Neuronal stem cell (in vitro differentiated cells): ENCODE data around the gene ATP11A.

ENCODE experiments used
- DNase-seq: peaks from one replicate; pipeline ENCODE4 v3.0.0-alpha.2; 2013; ENCODE audit warnings: low spot score
- H2AFZ ChIP-seq: one replicate; pipeline ENCODE4 v1.6.1; 2013; ENCODE audit warnings: mild to moderate bottlenecking, low read length, inconsistent platforms
- H2AK5ac ChIP-seq: 2 replicates; pipeline ENCODE4 v1.6.1; 2013; ENCODE audit warnings: low read depth, mild to moderate bottlenecking, inconsistent platforms, low read length, moderate library complexity, mixed read lengths
- H2BK120ac ChIP-seq: 2 replicates; pipeline ENCODE4 v1.6.1; 2013; ENCODE audit warnings: low read depth, mild to moderate bottlenecking, inconsistent platforms, low read length, moderate library complexity, mixed read lengths
- H2BK12ac ChIP-seq: one replicate; pipeline ENCODE4 v1.6.1; 2013; ENCODE audit warnings: low read length, inconsistent platforms
- H2BK15ac ChIP-seq: 2 replicates; pipeline ENCODE4 v1.6.1; 2013; ENCODE audit warnings: mild to moderate bottlenecking, low read length, inconsistent platforms, mixed read lengths
- H2BK5ac ChIP-seq: one replicate; pipeline ENCODE4 v1.6.1; 2013; ENCODE audit warnings: inconsistent platforms, mild to moderate bottlenecking, low read length, moderate library complexity
- H3K14ac ChIP-seq: one replicate; pipeline ENCODE4 v1.6.1; 2013; ENCODE audit warnings: low read length, inconsistent platforms
- H3K18ac ChIP-seq: 2 replicates; pipeline ENCODE4 v1.6.1; 2013; ENCODE audit warnings: low read length, inconsistent platforms
- H3K23ac ChIP-seq: 2 replicates; pipeline ENCODE4 v1.6.1; 2013; ENCODE audit warnings: low read depth, mild to moderate bottlenecking, mixed read lengths, low read length, inconsistent platforms; ENCODE audit not compliant: poor library complexity
- H3K27ac ChIP-seq: replicated peaks from 3 replicates; pipeline ENCODE4 v1.5.1; 2013; ENCODE audit warnings: low read length, inconsistent platforms
- H3K27me3 ChIP-seq, 3 experiments: 2 replicates each; pipeline ENCODE4 v1.6.1; 2013; ENCODE audit warnings: low read length in 3 of 3, mild to moderate bottlenecking in 2 of 3, inconsistent platforms in 1 of 3, low read depth in 1 of 3, mixed read lengths in 1 of 3, moderate library complexity in 1 of 3; ENCODE audit not compliant: control insufficient read depth in 3 of 3, insufficient read depth in 3 of 3
- H3K36me3 ChIP-seq, 2 donors: replicated peaks in 1 of 2; 2 replicates each; pipeline ENCODE4 v1.6.1; 2013; ENCODE audit warnings: low read length in 2 of 2; ENCODE audit not compliant: control insufficient read depth in 2 of 2, insufficient read depth in 2 of 2
- H3K4ac ChIP-seq: 2 replicates; pipeline ENCODE4 v1.6.1; 2013; ENCODE audit warnings: inconsistent platforms, mild to moderate bottlenecking, low read length, moderate library complexity
- H3K4me1 ChIP-seq, 2 donors: 1 replicate in 1 of 2; 2 replicates in 1 of 2; pipeline ENCODE4 v1.6.1; 2013; ENCODE audit warnings: low read length in 2 of 2, low read depth in 1 of 2; ENCODE audit not compliant: control insufficient read depth in 2 of 2, insufficient read depth in 1 of 2
- H3K4me2 ChIP-seq: one replicate; pipeline ENCODE4 v1.6.1; 2013; ENCODE audit warnings: mild to moderate bottlenecking, low read length, inconsistent platforms; ENCODE audit not compliant: insufficient read depth, poor library complexity, severe bottlenecking
- H3K4me3 ChIP-seq, 2 donors: 2 replicates each; pipeline ENCODE4 v1.5.1; 2013; ENCODE audit warnings: low read length in 2 of 2, mild to moderate bottlenecking in 2 of 2, inconsistent platforms in 1 of 2, moderate library complexity in 1 of 2
- H3K79me1 ChIP-seq: one replicate; pipeline ENCODE4 v1.6.1; 2013; ENCODE audit warnings: low read depth, mild to moderate bottlenecking, inconsistent platforms, low read length, moderate library complexity
- H3K9ac ChIP-seq: one replicate; pipeline ENCODE4 v1.6.1; 2013; ENCODE audit warnings: mild to moderate bottlenecking, low read depth, low read length, inconsistent platforms; ENCODE audit not compliant: poor library complexity
- H3K9me3 ChIP-seq, 2 donors: replicated peaks in 1 of 2; 2 replicates each; pipeline versions ENCODE3 to v1.6.1; 2013; ENCODE audit warnings: low read length in 2 of 2, mild to moderate bottlenecking in 2 of 2, inconsistent platforms in 1 of 2, low read depth in 1 of 2, mixed read lengths in 1 of 2, moderate library complexity in 1 of 2; ENCODE audit not compliant: control insufficient read depth in 2 of 2, insufficient read depth in 1 of 2
- H4K8ac ChIP-seq: one replicate; pipeline ENCODE4 v1.6.1; 2013; ENCODE audit warnings: low read depth, mild to moderate bottlenecking, inconsistent platforms, low read length, moderate library complexity
- H4K91ac ChIP-seq: one replicate; pipeline ENCODE4 v1.6.1; 2013; ENCODE audit warnings: low read length, low read depth, mild to moderate bottlenecking, inconsistent platforms; ENCODE audit not compliant: poor library complexity
- WGBS, 2 donors: extraction: QIAGEN DNeasy Blood & Tissue Kit; methylation state at CpG; one replicate each; pipeline ENCODE4 v1.1.7; 2013; ENCODE audit warnings: missing lambda C conversion rate in 2 of 2, mixed read lengths in 1 of 2; ENCODE audit not compliant: insufficient read length in 2 of 2, insufficient replicate concordance in 1 of 2; ENCODE audit errors: extremely low coverage in 2 of 2; 5-methylcytosine and 5-hydroxymethylcytosine counted together

Gene ATP11A

DNA sequence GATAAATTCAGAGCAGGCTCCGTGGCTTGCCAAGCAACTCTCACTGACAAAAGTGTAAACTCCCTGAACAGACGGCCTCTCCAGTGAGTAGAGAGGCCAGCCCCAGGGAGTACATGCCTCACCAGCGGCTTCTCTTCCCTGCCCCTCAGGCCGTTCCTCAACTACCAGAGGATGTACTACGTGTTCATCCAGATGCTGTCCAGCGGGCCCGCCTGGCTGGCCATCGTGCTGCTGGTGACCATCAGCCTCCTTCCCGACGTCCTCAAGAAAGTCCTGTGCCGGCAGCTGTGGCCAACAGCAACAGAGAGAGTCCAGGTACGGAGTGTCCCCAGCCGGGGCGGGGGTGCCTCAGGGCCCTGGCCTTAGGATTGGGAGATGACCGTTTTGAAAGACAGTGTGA lies 185.8 kb downstream of the ATP11A start:
- H3K14ac ChIP-seq: no peak overlapping the region
- H3K27me3 ChIP-seq: no peaks in the 10 kb centered on the region
- H3K79me1 ChIP-seq: peaks cover 5% of the 10 kb centered on the region
- H3K27ac ChIP-seq: no peak overlapping the region
- H3K9ac ChIP-seq: no peak overlapping the region
- H3K4me2 ChIP-seq: no peak overlapping the region
- H3K18ac ChIP-seq: no peak overlapping the region
- peaks cover 6 to 8% of the 10 kb centered on the region in 2 donors for H3K4me1 ChIP-seq
- H2BK15ac ChIP-seq: no peak overlapping the region
- DNase-seq: no peak
- no peak overlapping the region for H4K91ac ChIP-seq
- no peak overlapping the region for H3K23ac ChIP-seq
- no peak overlapping the region for H2BK12ac ChIP-seq
- H3K4ac ChIP-seq: no peak overlapping the region
- no peak overlapping the region for H2AFZ ChIP-seq
- no peak overlapping the region for H2BK120ac ChIP-seq
- no peaks in the 10 kb centered on the region for H3K9me3 ChIP-seq
- peaks cover 18 to 33% of the 10 kb centered on the region in 2 donors for H3K36me3 ChIP-seq
- no peak overlapping the region for H3K4me3 ChIP-seq
- no peak overlapping the region for H4K8ac ChIP-seq
- no CpG with 5 or more reads among the region's 15 CpGs for WGBS, 2 donors
- H2AK5ac ChIP-seq: no peak overlapping the region
- H2BK5ac ChIP-seq: no peak overlapping the region

DNA sequence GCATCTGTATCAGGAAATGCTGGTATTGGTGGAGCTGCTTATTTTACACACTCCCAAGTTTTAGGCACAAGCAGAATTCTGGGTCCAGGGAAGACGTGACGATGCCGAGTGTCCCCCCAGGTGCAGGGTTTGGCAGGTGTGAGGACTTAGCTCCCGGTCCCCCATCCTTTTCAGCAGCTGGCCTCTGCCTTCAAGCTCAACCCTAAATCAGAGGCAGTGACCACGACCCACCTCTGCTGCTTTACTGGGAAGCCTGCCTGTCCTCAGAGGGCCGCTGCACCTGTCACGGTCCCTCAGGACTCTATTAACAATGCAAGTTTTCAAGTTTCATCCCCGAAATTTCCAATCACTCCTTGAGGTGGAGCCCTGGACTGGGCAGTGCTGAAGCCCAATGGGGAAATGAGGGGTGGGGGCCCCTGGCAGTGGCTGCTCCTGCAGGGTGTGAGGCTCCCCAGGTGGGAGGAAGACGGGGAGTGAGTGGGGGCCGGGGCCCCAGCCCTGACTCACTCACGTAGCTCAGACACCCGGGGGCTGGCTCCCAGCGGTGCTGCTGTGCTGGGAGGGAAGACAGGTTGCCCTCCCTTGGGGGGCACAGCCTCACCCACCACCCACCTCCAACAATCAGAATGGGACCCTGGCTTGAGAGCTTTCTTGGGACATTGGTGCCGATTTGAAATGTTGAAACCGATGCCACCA lies 186.6 kb downstream of the ATP11A start:
- H4K8ac ChIP-seq: no peak overlapping the region
- no peak overlapping the region for H3K23ac ChIP-seq
- H2AFZ ChIP-seq: no peak overlapping the region
- no peak overlapping the region for H4K91ac ChIP-seq
- H3K27me3 ChIP-seq: no peaks in the 10 kb centered on the region
- H3K4me2 ChIP-seq: no peak overlapping the region
- no peak overlapping the region for H3K18ac ChIP-seq
- peaks cover 6% of the 10 kb centered on the region for H3K79me1 ChIP-seq
- no peak overlapping the region for H2BK15ac ChIP-seq
- peaks cover 19 to 38% of the 10 kb centered on the region in 2 donors for H3K36me3 ChIP-seq
- no peak overlapping the region for H3K4me3 ChIP-seq
- DNase-seq: no peak
- no CpG with 5 or more reads among the region's 15 CpGs for WGBS, 2 donors
- no peak overlapping the region for H2AK5ac ChIP-seq
- H3K4ac ChIP-seq: no peak overlapping the region
- no peak overlapping the region for H3K14ac ChIP-seq
- H3K27ac ChIP-seq: no peak overlapping the region
- no peak overlapping the region for H2BK12ac ChIP-seq
- no peak overlapping the region for H3K9ac ChIP-seq
- no peak overlapping the region for H2BK5ac ChIP-seq
- H2BK120ac ChIP-seq: no peak overlapping the region
- peaks cover 6 to 8% of the 10 kb centered on the region in 2 donors for H3K4me1 ChIP-seq
- H3K9me3 ChIP-seq: no peaks in the 10 kb centered on the region

DNA sequence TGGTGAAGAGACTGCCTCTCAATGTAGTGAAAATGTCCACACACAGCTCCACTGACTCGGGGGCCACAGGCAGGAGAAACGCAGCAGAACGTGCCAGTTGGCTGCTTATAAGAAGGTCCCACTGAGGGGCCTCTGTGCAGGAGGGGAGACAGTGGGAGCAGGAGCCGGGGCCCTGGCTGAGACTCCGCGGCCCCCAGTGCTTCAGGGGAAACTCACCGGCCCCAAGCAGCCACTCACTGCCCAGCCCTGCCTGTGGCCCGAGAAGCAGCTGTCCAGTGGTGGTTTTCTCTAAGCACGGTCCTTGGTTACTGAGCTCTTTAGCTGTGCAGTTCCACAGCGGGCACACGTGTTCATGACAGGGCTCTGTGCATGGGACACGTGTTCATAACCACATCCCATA lies 187.2 kb downstream of the ATP11A start:
- Histone ChIP-seq H3K14ac (no peak overlapping the region), H3K9me3 (no peaks in the 10 kb centered on the region), H3K23ac (no peak overlapping the region), H2BK15ac (no peak overlapping the region), H3K36me3 (peaks cover 19 to 39% of the 10 kb centered on the region in 2 donors), H3K27ac (no peak overlapping the region), H3K4me1 (peaks cover 6 to 8% of the 10 kb centered on the region in 2 donors), H3K9ac (no peak overlapping the region), H2BK12ac (no peak overlapping the region), H3K27me3 (no peaks in the 10 kb centered on the region), H2AFZ (no peak overlapping the region), H3K4me3 (no peak overlapping the region), H4K8ac (no peak overlapping the region), H3K18ac (no peak overlapping the region), H3K4ac (no peak overlapping the region), H2BK5ac (no peak overlapping the region), H2BK120ac (no peak overlapping the region), H3K4me2 (no peak overlapping the region), H2AK5ac (no peak overlapping the region), H4K91ac (no peak overlapping the region), H3K79me1 (peaks cover 6% of the 10 kb centered on the region)
- no peak for DNase-seq
- no CpG with 5 or more reads among the region's 12 CpGs for WGBS, 2 donors

DNA sequence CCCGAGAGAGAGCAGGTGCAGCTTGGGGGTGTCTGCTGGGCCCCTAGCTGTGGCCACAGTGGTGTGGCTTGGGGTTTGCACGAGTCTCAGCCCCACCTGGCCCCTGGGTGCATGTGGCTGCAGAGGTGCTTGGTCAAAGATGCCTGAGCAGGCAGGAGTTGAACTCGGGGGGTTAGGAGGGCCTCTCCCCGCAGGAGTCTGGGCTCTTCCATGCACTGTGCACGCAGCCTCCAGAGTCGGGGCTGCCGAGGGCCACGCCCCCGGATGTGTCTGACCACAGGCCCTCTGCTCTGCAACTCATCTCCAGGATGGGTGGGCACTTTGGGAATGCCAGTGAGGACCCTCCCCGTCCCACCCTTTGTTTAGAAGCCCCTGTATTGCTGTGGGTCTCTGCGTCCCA lies 187.7 kb downstream of the ATP11A start:
- Histone ChIP-seq H3K14ac (no peak overlapping the region), H3K36me3 (peaks cover 19 to 43% of the 10 kb centered on the region in 2 donors), H4K8ac (no peak overlapping the region), H2AFZ (no peak overlapping the region), H2AK5ac (no peak overlapping the region), H2BK120ac (no peak overlapping the region), H2BK5ac (no peak overlapping the region), H3K4me3 (no peak overlapping the region), H3K18ac (no peak overlapping the region), H3K79me1 (peaks cover 6% of the 10 kb centered on the region), H2BK12ac (no peak overlapping the region), H3K4ac (no peak overlapping the region), H3K9me3 (no peaks in the 10 kb centered on the region), H3K4me2 (no peak overlapping the region), H3K27ac (no peak overlapping the region), H3K27me3 (no peaks in the 10 kb centered on the region), H3K9ac (no peak overlapping the region), H3K23ac (no peak overlapping the region), H2BK15ac (no peak overlapping the region), H4K91ac (no peak overlapping the region), H3K4me1 (peaks cover 6 to 8% of the 10 kb centered on the region in 2 donors)
- WGBS, 2 donors: no CpG with 5 or more reads among the region's 11 CpGs
- no peak for DNase-seq
